HUES6 (cell line): ENCODE data around the gene DDX10.

Source experiments
- H3K27ac ChIP-seq: 2 replicates; pipeline ENCODE4 v1.7.0; 2013; ENCODE audit warnings: low read depth, mild to moderate bottlenecking, low read length, inconsistent platforms
- H3K27me3 ChIP-seq: 2 replicates; pipeline ENCODE4 v1.6.1; 2013; ENCODE audit warnings: low read length; ENCODE audit not compliant: control insufficient read depth, insufficient read depth
- H3K36me3 ChIP-seq: 2 replicates; pipeline ENCODE4 v1.6.1; 2013; ENCODE audit warnings: low read length; ENCODE audit not compliant: control insufficient read depth, insufficient read depth
- H3K4me1 ChIP-seq: 2 replicates; pipeline ENCODE4 v1.6.1; 2013; ENCODE audit warnings: low read length; ENCODE audit not compliant: control insufficient read depth, insufficient read depth
- H3K4me3 ChIP-seq: 2 replicates; pipeline ENCODE4 v1.5.1; 2013; ENCODE audit warnings: low read depth, low read length
- H3K9ac ChIP-seq: one replicate; pipeline ENCODE4 v1.6.1; 2013; ENCODE audit warnings: mild to moderate bottlenecking, low read length
- H3K9me3 ChIP-seq: 2 replicates; pipeline ENCODE4 v1.6.1; 2013; ENCODE audit warnings: low read depth, low read length; ENCODE audit not compliant: control insufficient read depth, insufficient read depth

Gene DDX10

GRCh38 chr11:108793611-108794010, 128.7 kb downstream of the DDX10 start:
- peaks cover 16% of the 10 kb centered on the region for H3K4me1 ChIP-seq
- H3K9ac ChIP-seq, result no peak overlapping the region
- H3K36me3 ChIP-seq, result no peaks in the 10 kb centered on the region
- no peak overlapping the region for H3K27ac ChIP-seq
- H3K4me3 ChIP-seq, result no peak overlapping the region
- H3K9me3 ChIP-seq, result no peaks in the 10 kb centered on the region
- no peaks in the 10 kb centered on the region for H3K27me3 ChIP-seq

GRCh38 chr11:108796551-108796950, 131.7 kb downstream of the DDX10 start:
- Histone ChIP-seq H3K4me3 (no peak overlapping the region), H3K9me3 (no peaks in the 10 kb centered on the region), H3K27me3 (no peaks in the 10 kb centered on the region), H3K4me1 (peaks cover 2% of the 10 kb centered on the region), H3K36me3 (no peaks in the 10 kb centered on the region), H3K27ac (no peak overlapping the region), H3K9ac (no peak overlapping the region)

DNA sequence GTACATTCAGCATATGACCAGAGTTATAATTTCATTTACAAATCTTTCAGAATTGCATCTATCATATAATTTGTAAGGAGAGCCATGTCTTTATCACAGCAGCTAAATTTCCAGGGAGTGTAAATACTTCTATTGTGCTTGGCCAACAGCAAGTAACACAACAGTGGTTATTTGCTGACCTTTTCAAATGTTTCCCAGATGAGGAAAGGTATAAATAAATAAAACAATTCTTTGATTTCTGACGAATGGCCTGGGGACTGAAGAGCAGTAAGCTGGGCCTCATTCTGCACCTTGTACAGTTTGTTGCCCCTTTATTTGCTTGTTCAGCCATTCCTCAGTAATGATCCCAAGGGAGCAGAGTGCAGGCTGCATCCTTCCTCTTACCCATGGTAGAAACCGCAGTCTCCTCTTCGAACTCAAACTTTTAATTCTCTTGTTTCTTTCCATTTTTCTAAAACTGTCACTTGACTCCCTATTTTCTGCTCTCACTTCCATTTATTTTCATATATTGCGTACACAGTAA, 132.8 kb downstream of the DDX10 start:
- Histone ChIP-seq H3K9ac (no peak overlapping the region), H3K4me1 (no peaks in the 10 kb centered on the region; the same call in 1 of the 2 replicates), H3K9me3 (no peaks in the 10 kb centered on the region), H3K36me3 (no peaks in the 10 kb centered on the region), H3K4me3 (no peak overlapping the region), H3K27ac (no peak overlapping the region), H3K27me3 (no peaks in the 10 kb centered on the region)

DNA sequence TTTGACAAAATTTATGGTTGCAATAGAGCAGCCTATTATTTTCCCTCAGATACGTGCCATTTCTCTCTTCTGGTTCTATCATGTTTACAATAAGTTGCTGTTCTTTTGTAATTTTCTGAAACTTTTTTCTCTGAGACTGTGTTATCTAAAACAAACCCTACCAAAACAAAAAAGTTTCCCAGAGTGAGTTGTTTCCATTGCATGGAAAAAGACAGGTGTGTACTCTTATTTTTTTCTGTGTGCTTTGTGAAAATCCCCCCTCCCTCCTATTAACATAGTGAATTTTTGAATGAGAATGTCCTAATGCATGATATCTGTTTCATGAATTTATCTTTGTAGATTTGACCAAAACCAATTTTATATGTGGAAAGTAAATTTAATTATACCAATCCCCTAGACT, 137.6 kb downstream of the DDX10 start:
- Histone ChIP-seq H3K4me1 (no peaks in the 10 kb centered on the region), H3K4me3 (no peak overlapping the region), H3K9ac (no peak overlapping the region), H3K36me3 (no peaks in the 10 kb centered on the region), H3K9me3 (no peaks in the 10 kb centered on the region), H3K27me3 (no peaks in the 10 kb centered on the region), H3K27ac (no peak overlapping the region; the same call in 1 of the 2 replicates)

GRCh38 chr11:108803776-108804175, 138.9 kb downstream of the DDX10 start:
- no peaks in the 10 kb centered on the region for H3K9me3 ChIP-seq
- no peaks in the 10 kb centered on the region for H3K4me1 ChIP-seq
- no peaks in the 10 kb centered on the region for H3K27me3 ChIP-seq
- no peak overlapping the region for H3K9ac ChIP-seq
- H3K36me3 ChIP-seq, result no peaks in the 10 kb centered on the region
- no peak overlapping the region for H3K27ac ChIP-seq
- no peak overlapping the region for H3K4me3 ChIP-seq

GRCh38 chr11:108804511-108804910, 139.6 kb downstream of the DDX10 start:
- H3K36me3 ChIP-seq, result no peaks in the 10 kb centered on the region
- H3K9me3 ChIP-seq, result no peaks in the 10 kb centered on the region
- H3K27me3 ChIP-seq, result no peaks in the 10 kb centered on the region
- no peaks in the 10 kb centered on the region for H3K4me1 ChIP-seq
- H3K4me3 ChIP-seq, result no peak overlapping the region
- no peak overlapping the region for H3K9ac ChIP-seq
- no peak overlapping the region for H3K27ac ChIP-seq

DNA sequence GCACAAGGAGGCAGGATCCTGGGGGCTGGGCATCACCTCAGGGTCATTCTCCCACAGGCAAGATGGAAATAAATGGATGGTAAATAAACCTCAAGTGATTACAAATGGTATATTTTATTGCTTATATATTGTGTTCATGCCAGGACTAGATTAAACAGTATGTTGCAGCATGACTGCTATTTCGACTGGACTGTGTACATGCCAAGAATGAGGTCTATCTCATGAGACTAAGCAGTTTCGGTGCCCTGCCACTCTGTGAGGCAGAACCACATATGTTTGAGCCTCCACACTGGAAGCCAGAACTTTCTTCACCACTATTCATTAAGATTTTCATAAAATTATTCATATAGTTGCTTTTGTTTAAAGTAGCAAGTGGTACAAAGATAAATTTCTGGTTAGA, 140.2 kb downstream of the DDX10 start:
- Histone ChIP-seq H3K27me3 (no peaks in the 10 kb centered on the region), H3K4me1 (no peaks in the 10 kb centered on the region), H3K9me3 (no peaks in the 10 kb centered on the region), H3K36me3 (no peaks in the 10 kb centered on the region), H3K27ac (no peak overlapping the region), H3K4me3 (no peak overlapping the region), H3K9ac (no peak overlapping the region)

DNA sequence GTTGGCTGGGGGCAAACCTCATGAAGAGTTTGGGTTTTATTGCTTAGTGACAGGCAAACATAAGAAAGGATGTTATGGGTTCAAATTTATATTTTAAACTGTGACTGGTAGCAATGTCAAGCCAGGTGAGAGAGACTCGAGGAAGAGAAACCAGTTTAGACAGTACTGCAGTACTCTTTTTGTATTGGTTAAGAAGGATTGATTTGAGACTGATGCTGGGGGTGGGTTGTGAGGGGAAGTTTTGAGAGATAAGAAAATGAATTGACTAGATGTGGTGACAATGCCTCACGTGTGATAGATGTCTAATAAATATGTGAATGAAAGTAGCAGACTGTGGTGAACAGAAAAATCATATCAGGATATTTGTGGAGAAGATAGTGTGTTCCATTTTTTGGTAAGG, 142.4 kb downstream of the DDX10 start:
- H3K9me3 ChIP-seq, result no peaks in the 10 kb centered on the region
- no peaks in the 10 kb centered on the region for H3K36me3 ChIP-seq
- no peak overlapping the region for H3K4me3 ChIP-seq
- no peaks in the 10 kb centered on the region for H3K27me3 ChIP-seq
- H3K4me1 ChIP-seq, result no peaks in the 10 kb centered on the region
- no peak overlapping the region for H3K9ac ChIP-seq
- no peak overlapping the region for H3K27ac ChIP-seq

DNA sequence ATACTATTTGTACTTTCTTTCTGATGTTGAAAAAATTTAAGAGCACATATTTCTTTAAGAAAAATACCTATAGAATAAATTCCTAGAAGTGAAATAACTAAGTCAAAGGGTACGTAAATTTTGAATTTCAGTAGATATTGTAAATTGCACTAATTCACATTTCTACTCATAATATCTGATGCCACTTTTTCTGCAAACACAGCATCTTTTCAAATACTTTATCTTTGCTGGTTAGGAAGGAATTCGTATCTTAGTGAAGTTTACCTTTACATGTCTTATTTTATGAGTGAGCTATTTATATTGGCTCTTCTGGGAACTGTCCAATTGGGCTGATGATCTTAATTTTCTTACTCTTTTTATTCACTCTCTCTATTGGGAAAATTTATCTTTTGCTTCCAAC, 148.2 kb downstream of the DDX10 start:
- H3K36me3 ChIP-seq, result no peaks in the 10 kb centered on the region
- H3K27ac ChIP-seq, result no peak overlapping the region
- H3K4me3 ChIP-seq, result no peak overlapping the region
- H3K4me1 ChIP-seq, result no peaks in the 10 kb centered on the region
- no peak overlapping the region for H3K9ac ChIP-seq
- no peaks in the 10 kb centered on the region for H3K9me3 ChIP-seq
- no peaks in the 10 kb centered on the region for H3K27me3 ChIP-seq

DNA sequence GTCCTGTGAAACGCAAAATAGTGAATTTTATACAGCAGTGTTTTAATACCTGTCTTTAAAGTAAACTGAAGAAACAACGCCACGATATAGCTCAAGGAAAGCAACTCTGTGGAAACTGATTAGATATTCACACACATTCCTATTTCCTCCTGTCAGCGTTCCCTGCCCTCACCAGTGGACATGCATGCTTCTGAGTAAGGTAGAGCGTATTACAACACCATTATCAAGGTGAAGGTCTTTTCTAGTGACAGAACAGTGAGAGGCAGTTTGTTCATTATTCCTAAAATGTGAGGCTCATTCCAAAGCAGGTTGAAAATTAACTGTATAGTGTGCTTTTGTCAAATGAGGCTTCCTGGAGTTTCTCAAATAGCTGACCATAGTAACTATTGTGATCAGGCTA, 153.1 kb downstream of the DDX10 start:
- no peaks in the 10 kb centered on the region for H3K27me3 ChIP-seq
- H3K27ac ChIP-seq, result no peak overlapping the region
- no peaks in the 10 kb centered on the region for H3K4me1 ChIP-seq
- H3K4me3 ChIP-seq, result no peak overlapping the region
- no peak overlapping the region for H3K9ac ChIP-seq
- H3K9me3 ChIP-seq, result no peaks in the 10 kb centered on the region
- H3K36me3 ChIP-seq, result no peaks in the 10 kb centered on the region

GRCh38 chr11:108818971-108819370, 154.1 kb downstream of the DDX10 start:
- Histone ChIP-seq H3K9ac (no peak overlapping the region), H3K9me3 (no peaks in the 10 kb centered on the region), H3K4me3 (no peak overlapping the region), H3K27me3 (no peaks in the 10 kb centered on the region), H3K4me1 (no peaks in the 10 kb centered on the region), H3K36me3 (no peaks in the 10 kb centered on the region), H3K27ac (no peak overlapping the region)

DNA sequence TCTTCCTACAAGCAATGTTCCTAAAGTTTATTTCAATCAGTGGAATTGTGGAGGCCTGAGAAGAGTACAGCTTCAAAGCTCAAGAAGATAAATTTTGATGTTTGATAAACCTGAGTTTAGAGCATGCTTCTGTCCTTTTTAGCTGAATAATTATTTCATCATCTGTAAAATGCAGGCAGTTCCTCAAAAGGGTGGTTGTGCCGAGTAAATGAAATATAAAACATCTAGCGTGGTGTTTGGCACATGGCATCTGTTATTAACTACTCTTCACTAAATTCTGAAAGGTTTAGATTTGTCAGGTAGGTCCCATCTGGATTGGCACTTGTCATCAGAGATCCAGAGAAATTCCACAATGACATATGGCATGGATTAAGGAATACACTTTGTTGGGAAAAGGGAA, 155.1 kb downstream of the DDX10 start:
- Histone ChIP-seq H3K27me3 (no peaks in the 10 kb centered on the region), H3K9ac (no peak overlapping the region), H3K27ac (no peak overlapping the region)

More for the DNA sequence above, 155.1 kb downstream of the DDX10 start:
- H3K4me1 ChIP-seq, result no peaks in the 10 kb centered on the region
- H3K9me3 ChIP-seq, result no peaks in the 10 kb centered on the region
- H3K36me3 ChIP-seq, result no peaks in the 10 kb centered on the region
- H3K4me3 ChIP-seq, result no peak overlapping the region
